Cardiac fibroblast (primary cell): ENCODE measurements around the gene APCDD1.
A peak's percentile ranks its signal among the peaks of the same experiment; 100 is the strongest.

ENCODE experiments used
- DNase-seq, 2 donors: peaks; one replicate each; pipeline versions ENCODE4 v3.0.0 to v3.0.0-alpha.2; 2010; ENCODE audit warnings: low read depth in 2 of 2
- H3K4me3 ChIP-seq, 2 donors: replicated peaks in 1 of 2; 1 replicate in 1 of 2; 2 replicates in 1 of 2; pipeline ENCODE4 v1.5.1; 2011; ENCODE audit warnings: low read depth in 2 of 2, low read length in 2 of 2, mild to moderate bottlenecking in 2 of 2, moderate library complexity in 1 of 2
- TF ChIP-seq, protein P1 (sequence below): IDR thresholded peaks from one replicate; pipeline ENCODE4 v1.5.1; 2011; ENCODE audit warnings: low read depth, mild to moderate bottlenecking, low read length, inconsistent platforms

The APCDD1 gene

DNA sequence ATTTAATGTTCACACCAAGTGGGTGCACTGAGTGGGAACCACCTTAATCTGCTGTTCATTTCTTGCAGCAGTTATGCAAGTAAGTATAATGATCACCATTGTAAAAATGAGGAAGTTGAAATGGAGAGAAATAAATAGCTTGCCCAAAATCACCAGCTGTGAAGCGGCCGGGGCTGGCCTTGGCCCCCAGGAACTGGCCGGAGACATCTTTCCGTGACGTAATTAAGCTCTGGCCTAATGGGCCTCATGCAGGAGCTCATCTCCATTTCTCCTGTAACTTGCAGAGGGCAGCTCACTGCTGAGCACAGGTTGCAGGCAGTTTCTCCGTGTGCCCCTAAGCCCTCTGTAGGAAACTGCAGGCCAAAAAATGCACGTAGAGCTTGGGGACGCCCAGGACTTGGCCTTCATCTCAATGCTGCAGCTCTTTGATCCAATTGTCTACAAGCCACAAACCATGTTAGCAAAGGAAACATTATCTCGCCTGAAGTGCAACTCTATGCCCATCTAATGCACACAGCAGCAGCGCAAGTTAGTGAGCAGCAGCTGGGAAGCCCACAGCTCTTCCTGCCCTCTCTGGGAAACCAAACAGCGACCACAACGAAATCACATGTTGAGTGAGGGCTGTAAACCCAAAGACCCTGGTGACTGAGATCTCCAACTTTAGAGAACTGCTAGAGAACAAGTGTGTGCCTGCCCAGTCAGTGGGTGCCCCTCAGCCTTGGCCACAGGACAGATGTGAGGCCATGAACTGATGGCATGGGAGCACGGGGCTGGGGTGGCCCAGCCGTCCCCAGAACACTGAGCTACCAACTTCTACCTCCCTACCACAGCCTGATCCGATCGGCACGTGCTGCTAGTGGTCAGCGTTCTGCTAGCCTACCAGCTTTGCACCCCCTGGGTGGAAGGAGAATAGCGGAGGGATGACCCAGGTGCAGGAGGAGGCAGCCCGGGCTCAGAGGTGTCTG is 28.8 kb downstream of the APCDD1 start:
- TF ChIP-seq, protein P1, sequence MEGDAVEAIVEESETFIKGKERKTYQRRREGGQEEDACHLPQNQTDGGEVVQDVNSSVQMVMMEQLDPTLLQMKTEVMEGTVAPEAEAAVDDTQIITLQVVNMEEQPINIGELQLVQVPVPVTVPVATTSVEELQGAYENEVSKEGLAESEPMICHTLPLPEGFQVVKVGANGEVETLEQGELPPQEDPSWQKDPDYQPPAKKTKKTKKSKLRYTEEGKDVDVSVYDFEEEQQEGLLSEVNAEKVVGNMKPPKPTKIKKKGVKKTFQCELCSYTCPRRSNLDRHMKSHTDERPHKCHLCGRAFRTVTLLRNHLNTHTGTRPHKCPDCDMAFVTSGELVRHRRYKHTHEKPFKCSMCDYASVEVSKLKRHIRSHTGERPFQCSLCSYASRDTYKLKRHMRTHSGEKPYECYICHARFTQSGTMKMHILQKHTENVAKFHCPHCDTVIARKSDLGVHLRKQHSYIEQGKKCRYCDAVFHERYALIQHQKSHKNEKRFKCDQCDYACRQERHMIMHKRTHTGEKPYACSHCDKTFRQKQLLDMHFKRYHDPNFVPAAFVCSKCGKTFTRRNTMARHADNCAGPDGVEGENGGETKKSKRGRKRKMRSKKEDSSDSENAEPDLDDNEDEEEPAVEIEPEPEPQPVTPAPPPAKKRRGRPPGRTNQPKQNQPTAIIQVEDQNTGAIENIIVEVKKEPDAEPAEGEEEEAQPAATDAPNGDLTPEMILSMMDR: no peak
- no peak for DNase-seq
- H3K4me3 ChIP-seq: no peak overlapping the region

DNA sequence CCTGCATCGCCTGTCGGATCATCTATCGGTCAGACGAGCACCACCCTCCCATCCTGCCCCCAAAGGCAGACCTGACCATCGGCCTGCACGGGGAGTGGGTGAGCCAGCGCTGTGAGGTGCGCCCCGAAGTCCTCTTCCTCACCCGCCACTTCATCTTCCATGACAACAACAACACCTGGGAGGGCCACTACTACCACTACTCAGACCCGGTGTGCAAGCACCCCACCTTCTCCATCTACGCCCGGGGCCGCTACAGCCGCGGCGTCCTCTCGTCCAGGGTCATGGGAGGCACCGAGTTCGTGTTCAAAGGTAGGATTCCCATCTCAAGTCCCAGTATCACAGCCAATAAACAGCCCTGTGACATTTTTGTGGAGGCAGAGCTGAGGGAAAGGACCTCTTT is 31.0 kb downstream of the APCDD1 start:
- TF ChIP-seq, protein P1: no peak
- H3K4me3 ChIP-seq: no peak overlapping the region
- DNase-seq: no peak

DNA sequence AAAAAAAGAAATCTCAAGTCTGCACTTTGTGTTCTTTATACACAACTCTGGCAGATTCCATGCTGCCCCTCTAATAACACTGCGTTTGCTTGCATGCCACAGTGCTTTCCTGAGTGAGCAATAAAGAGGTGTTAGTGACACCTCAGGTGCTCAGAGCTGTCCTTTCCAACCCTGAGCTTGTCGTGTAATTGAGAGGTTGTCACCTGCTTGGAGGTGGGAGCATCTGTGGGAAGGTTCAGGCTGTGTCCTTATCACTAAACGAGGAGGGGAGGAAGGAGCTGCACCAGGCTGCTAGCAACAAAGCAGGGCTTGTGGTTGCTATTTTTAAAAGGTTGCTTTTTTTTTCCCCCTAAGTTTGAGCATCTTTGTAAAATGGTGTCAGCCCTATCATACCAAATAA is 31.9 kb downstream of the APCDD1 start:
- no peak overlapping the region for H3K4me3 ChIP-seq
- DNase-seq: no peak
- TF ChIP-seq, protein P1: no peak

DNA sequence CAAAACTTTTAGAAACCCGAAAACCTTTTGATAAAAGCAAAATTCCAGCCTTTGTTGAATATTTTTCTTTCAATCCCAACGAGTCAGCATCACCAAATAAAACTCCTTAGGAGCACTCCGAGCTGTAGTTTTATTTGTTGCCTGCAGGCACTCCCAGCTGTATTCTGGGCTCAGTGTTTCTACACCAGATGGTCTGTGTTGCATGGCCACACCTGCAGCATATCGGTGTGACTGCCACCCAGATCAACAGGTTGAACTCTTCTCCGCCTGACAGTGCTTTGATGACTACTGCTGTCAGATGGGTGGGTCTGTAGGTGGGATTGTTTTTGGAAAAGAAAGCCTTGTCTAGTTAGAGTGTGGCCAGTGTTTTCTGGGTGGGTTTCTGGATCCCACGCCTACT is 32.7 kb downstream of the APCDD1 start:
- H3K4me3 ChIP-seq: no peak overlapping the region
- no peak for DNase-seq
- TF ChIP-seq, protein P1: no peak

DNA sequence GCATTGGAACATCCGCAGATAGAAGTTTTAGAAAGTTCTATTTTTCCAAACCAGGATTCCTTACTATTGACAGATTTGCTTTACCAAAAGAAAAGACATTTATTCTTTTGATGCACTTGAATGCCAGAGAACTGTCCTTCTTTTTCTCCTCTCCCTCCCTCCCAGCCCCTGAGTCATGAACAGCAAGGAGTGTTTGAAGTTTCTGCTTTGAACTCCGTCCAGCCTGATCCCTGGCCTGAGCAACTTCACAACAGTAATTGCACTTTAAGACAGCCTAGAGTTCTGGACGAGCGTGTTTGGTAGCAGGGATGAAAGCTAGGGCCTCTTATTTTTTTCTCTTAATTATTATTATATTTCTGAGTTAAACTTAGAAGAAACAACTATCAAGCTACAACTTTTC is 33.6 kb downstream of the APCDD1 start:
- TF ChIP-seq, protein P1: no peak
- peak in 1 of 2 donors; percentile 2 for DNase-seq
- H3K4me3 ChIP-seq: no peak overlapping the region

DNA sequence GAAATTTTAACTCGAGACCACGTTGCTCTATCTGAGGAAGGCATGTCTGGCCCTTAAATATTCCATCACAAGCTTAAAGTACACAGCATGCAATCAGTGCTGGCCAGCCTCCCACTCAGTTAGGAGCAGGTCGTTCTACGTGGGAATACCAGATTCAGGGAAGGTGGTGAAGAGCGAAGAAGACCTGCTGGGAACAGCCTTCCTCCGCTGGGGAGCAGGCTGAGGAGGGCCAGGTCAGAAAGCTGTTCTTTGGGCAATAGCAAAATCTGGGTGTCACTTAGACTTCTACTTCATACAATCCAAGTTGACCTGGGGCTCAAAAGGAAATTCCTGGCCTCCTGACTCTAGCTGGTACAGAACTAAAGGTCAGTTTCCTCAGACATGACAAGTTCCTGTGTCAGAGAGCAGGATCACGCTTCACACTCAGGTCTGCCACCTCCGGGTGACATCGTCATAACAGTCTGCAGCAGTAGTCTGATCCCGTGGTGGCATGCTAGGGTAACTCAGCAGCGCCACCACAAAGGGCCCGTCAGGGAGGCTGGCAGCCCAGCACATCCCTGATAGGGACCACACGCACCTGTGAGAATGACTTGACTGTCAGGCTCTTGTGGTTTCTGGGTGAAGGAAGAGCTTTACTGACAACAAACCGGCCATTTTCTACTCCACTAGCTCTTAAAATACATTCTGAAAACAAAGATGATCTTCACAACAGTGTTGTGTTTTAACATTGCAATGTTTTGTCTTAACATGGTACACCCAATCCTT is 36.1 kb downstream of the APCDD1 start:
- DNase-seq: no peak

More for the DNA sequence above, 36.1 kb downstream of the APCDD1 start:
- H3K4me3 ChIP-seq: no peak overlapping the region
- TF ChIP-seq, protein P1: no peak
